GM18526 (cell line): Measurements from ENCODE around the gene PPFIA3.

Experiments used
- POLR2A ChIP-seq: IDR thresholded peaks from 3 replicates; pipeline ENCODE4 v1.6.1; 2011; ENCODE audit not compliant: insufficient read length; ENCODE audit errors: extremely low read depth

Gene PPFIA3

DNA sequence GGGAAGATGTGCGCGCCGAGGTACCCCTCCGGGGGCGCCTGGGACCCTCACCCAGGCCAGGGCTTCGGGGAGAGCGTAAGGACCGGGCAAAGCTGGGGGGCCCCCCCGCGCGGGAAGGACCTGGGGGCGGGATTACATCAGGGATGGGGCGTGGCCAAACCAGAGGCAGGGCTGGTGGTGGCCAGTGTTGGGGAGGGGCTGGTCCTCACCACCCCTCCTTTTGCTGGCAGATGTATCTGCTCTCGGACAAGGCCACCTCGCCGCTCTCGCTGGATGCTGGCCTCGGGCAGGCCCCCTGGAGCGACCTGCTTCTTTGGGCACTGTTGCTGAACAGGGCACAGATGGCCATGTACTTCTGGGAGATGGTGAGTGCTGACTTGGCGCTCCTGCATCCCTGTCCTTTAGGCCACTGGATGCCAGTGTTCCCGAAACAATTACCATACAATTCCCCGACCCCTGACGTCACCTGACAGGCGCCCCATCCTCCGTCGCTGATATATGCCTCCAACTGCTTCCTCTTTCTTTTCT, 63.6 kb downstream of the PPFIA3 start:
- TF ChIP-seq POLR2A = no peak

DNA sequence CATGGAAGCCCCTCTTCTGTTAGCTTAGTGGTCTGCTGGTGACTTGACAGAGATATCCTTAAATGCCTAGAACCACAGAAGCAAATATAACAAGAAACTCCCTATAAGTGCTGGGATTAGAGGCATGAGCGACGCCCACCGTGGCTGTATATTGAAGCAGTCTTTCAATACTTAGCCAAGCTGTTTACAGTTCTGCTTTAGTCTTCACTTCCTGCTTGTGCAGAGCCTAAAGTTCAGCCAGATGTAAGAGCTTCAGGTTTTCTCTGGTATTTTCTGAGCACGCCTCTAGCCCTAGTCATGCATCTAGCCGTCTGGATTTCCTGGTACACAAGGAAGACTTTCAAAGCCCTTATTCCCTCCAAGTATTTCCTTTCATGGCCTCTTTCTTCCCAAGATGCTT, 66.8 kb downstream of the PPFIA3 start:
- TF ChIP-seq POLR2A = no peak

- no peak for TF ChIP-seq POLR2A
Observed at GRCh38 chr19:49188626-49189200, 69.4 kb downstream of the PPFIA3 start.

GRCh38 chr19:49189259-49189658, 69.9 kb downstream of the PPFIA3 start:
- no peak for TF ChIP-seq POLR2A

DNA sequence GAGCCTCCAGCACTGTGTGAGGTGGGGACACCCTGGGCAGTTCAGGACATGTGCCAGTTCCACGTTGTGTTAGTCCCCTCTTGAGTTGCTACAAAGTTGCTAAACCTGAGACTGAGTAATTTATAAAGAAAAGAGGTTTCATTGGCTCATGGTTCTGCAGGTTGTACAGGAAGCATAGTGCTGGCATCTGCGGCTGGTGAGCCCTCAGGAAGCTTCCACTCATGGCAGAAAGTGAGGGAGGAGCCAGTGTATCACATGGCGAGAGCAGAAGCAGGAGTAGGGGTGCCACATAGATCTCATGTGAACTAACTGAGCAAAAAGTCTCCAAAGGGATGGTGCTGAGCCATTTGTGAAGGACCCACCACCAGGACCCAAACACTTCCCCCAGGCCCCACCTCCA, 71.4 kb downstream of the PPFIA3 start:
- TF ChIP-seq POLR2A = no peak

- TF ChIP-seq POLR2A = no peak
Observed at GRCh38 chr19:49193822-49194394, 74.6 kb downstream of the PPFIA3 start.

- no peak for TF ChIP-seq POLR2A
Observed at GRCh38 chr19:49194408-49194807, 75.1 kb downstream of the PPFIA3 start.

GRCh38 chr19:49196527-49197240, 77.3 kb downstream of the PPFIA3 start:
- TF ChIP-seq POLR2A = no peak

GRCh38 chr19:49200238-49200862, 81.0 kb downstream of the PPFIA3 start:
- TF ChIP-seq POLR2A = no peak
